Keratinocyte (primary cell): ENCODE results near the gene FES. TPM values are rescaled to one million over a fixed set of nuclear protein-coding genes. Genes with fewer than 3 reads are reported as not detected.

Source experiments
- DNase-seq: peaks from one replicate; pipeline ENCODE4 v3.0.0-alpha.2; 2011; ENCODE audit warnings: low read depth, missing footprints, low spot score
- FAIRE-seq: peaks from 2 replicates; lab custom pipeline; 2011; peaks lifted over from hg19 to GRCh38; lab: Jason Lieb, UNC
- H2AFZ ChIP-seq: 2 replicates; pipeline ENCODE4 v1.6.0; 2012; ENCODE audit warnings: low read length, control low read depth, inconsistent platforms; ENCODE audit not compliant: control insufficient read depth
- H3K27ac ChIP-seq: 2 replicates; pipeline ENCODE4 v1.5.1; 2011; ENCODE audit warnings: low read length; ENCODE audit not compliant: control insufficient read depth, insufficient read depth
- H3K27me3 ChIP-seq: 3 replicates; pipeline ENCODE4 v1.6.0; 2011; ENCODE audit warnings: low read length; ENCODE audit not compliant: control insufficient read depth, insufficient read depth; ENCODE audit errors: extremely low read depth
- H3K36me3 ChIP-seq, 2 experiments: 2 replicates in 1 of 2; 3 replicates in 1 of 2; pipeline ENCODE4 v1.5.1; 2011; ENCODE audit warnings: low read length in 2 of 2, mild to moderate bottlenecking in 1 of 2; ENCODE audit not compliant: control insufficient read depth in 2 of 2, insufficient read depth in 2 of 2; ENCODE audit errors: extremely low read depth in 1 of 2
- H3K4me1 ChIP-seq: 3 replicates; pipeline ENCODE4 v1.5.1; 2011; ENCODE audit warnings: low read length; ENCODE audit not compliant: control insufficient read depth, insufficient read depth; ENCODE audit errors: extremely low read depth
- H3K4me2 ChIP-seq: 3 replicates; pipeline ENCODE4 v1.6.0; 2011; ENCODE audit warnings: low read depth, low read length; ENCODE audit not compliant: control insufficient read depth, insufficient read depth; ENCODE audit errors: extremely low read depth
- H3K4me3 ChIP-seq, 3 experiments: fragments of 200-600 bp in 1 of 3; sonication (generic) in 1 of 3; 2 replicates in 2 of 3; 3 replicates in 1 of 3; pipeline ENCODE4 v1.5.1; 2011 to 2016; ENCODE audit warnings: low read length in 3 of 3, mild to moderate bottlenecking in 3 of 3, control low read depth in 2 of 3, inconsistent platforms in 1 of 3, low read depth in 1 of 3, mixed read lengths in 1 of 3, mixed run types in 1 of 3, moderate library complexity in 1 of 3; ENCODE audit not compliant: control insufficient read depth in 2 of 3, insufficient read depth in 2 of 3; ENCODE audit errors: extremely low read depth in 1 of 3
- H3K79me2 ChIP-seq: 2 replicates; pipeline ENCODE4 v1.6.0; 2012; ENCODE audit warnings: low read length; ENCODE audit not compliant: control insufficient read depth, insufficient read depth
- H3K9ac ChIP-seq: 3 replicates; pipeline ENCODE4 v1.6.0; 2011; ENCODE audit warnings: low read length; ENCODE audit not compliant: control insufficient read depth, insufficient read depth; ENCODE audit errors: extremely low read depth
- H3K9me1 ChIP-seq: 3 replicates; pipeline ENCODE4 v1.6.0; 2011; ENCODE audit warnings: low read length; ENCODE audit not compliant: control insufficient read depth, insufficient read depth; ENCODE audit errors: extremely low read depth
- H3K9me3 ChIP-seq: 2 replicates; pipeline ENCODE4 v1.5.1; 2012; ENCODE audit warnings: low read depth, low read length; ENCODE audit not compliant: control insufficient read depth
- H4K20me1 ChIP-seq: 3 replicates; pipeline ENCODE4 v1.6.0; 2011; ENCODE audit warnings: low read length; ENCODE audit not compliant: control insufficient read depth, insufficient read depth; ENCODE audit errors: extremely low read depth
- CTCF ChIP-seq, 3 experiments: IDR thresholded peaks in 1 of 3; conservative IDR thresholded peaks in 1 of 3; optimal IDR thresholded peaks in 1 of 3; 2 replicates in 2 of 3; 3 replicates in 1 of 3; pipeline versions ENCODE3 to v1.5.1; 2011; ENCODE audit warnings: low read length in 3 of 3, mild to moderate bottlenecking in 3 of 3, moderate library complexity in 2 of 3, control low read depth in 1 of 3, inconsistent platforms in 1 of 3; ENCODE audit not compliant: insufficient read depth in 2 of 3; ENCODE audit errors: extremely low read depth in 1 of 3
- EZH2 ChIP-seq: IDR thresholded peaks from one replicate; pipeline ENCODE4 v1.6.1; 2012; ENCODE audit warnings: inconsistent platforms, mild to moderate bottlenecking, low read length, moderate library complexity
- dilution Hi-C: fragments of 300-500 bp; cut with MboI; formaldehyde crosslinking; loops from one replicate; pipeline ENCODE4 v1.7.0; 2020; ENCODE audit warnings: low sequenced_read_pairs; ENCODE audit not compliant: extremely low pct_ligation_motif_present
- polyA plus RNA-seq, 5 experiments: library from polyadenylated mRNA; depleted of rRNA in 3 of 5; stranded (reverse) in 3 of 5; stranded (forward) in 1 of 5; unstranded in 1 of 5; fragments of >200 nt; gene quantifications; 1 replicate in 1 of 5; 2 replicates in 3 of 5; 3 replicates in 1 of 5; pipeline versions ENCODE4 v1.2.1 to v1.2.3, GENCODE V29; 2011 to 2012; ENCODE audit warnings: missing spikeins in 2 of 5, low read depth in 1 of 5, low replicate concordance in 1 of 5

The FES gene
- polyA plus RNA-seq, 1 donor (not counting 4 experiments of a cell fraction or from before 2014, with no cell fraction given), result 0.34 TPM

- DNase-seq, result no peak
- Histone ChIP-seq H3K79me2 (no peaks in the 10 kb centered on the region), H3K9ac (no peak overlapping the region), H3K4me1 (peaks cover under 1% of the 10 kb centered on the region), H4K20me1 (no peaks in the 10 kb centered on the region), H3K4me3 (no peak overlapping the region), H3K27me3 (no peaks in the 10 kb centered on the region), H2AFZ (no peak overlapping the region), H3K9me1 (no peaks in the 10 kb centered on the region), H3K27ac (no peak overlapping the region), H3K4me2 (no peak overlapping the region), H3K9me3 (no peaks in the 10 kb centered on the region), H3K36me3 (no peaks in the 10 kb centered on the region)
- TF ChIP-seq EZH2, result no peak
- no peak for TF ChIP-seq CTCF (optimal IDR thresholded peaks at IDR 0.05 in 1 of 3, IDR thresholded peaks at IDR 0.05 in 1 of 3, conservative IDR thresholded peaks at IDR 0.05 in 1 of 3; ENCODE audit: extremely low read depth in 1 of 3, insufficient read depth in 2 of 3, low read length in 3 of 3)
- FAIRE-seq, result no peak
- dilution Hi-C loops, result no loop called here
These were observed 26.3 kb upstream of the FES start for GRCh38 chr15:90857883-90858443.

- DNase-seq (no peak), FAIRE-seq (no peak)
- Histone ChIP-seq H4K20me1 (no peaks in the 10 kb centered on the region), H3K4me2 (no peak overlapping the region), H3K9ac (no peak overlapping the region), H3K36me3 (no peaks in the 10 kb centered on the region), H3K79me2 (no peaks in the 10 kb centered on the region), H3K4me1 (peaks cover 15% of the 10 kb centered on the region), H2AFZ (no peak overlapping the region), H3K9me3 (no peaks in the 10 kb centered on the region), H3K9me1 (no peaks in the 10 kb centered on the region), H3K27ac (no peak overlapping the region), H3K27me3 (no peaks in the 10 kb centered on the region), H3K4me3 (no peak overlapping the region)
- dilution Hi-C loops, result no loop called here
- TF ChIP-seq CTCF (optimal IDR thresholded peaks at IDR 0.05 in 1 of 3, IDR thresholded peaks at IDR 0.05 in 1 of 3, conservative IDR thresholded peaks at IDR 0.05 in 1 of 3; ENCODE audit: extremely low read depth in 1 of 3, insufficient read depth in 2 of 3, low read length in 3 of 3), result no peak
- no peak for TF ChIP-seq EZH2
These were observed 24.8 kb upstream of the FES start for GRCh38 chr15:90859234-90860131.
